SK-N-SH treated with all-trans-retinoic acid at 6 μM for 48 hours (cell line): ENCODE results near the gene CCDC87.
"Not testable (repeated sequence)": the region's sequence is repeated elsewhere in the genome, so short reads cannot be mapped to it uniquely, and the experiment has no call there.

Source experiments
- ATAC-seq: fragments of 200-7000 bp; cut with Tn5 transposase; 3 replicates; pipeline ENCODE4 v1.9.1; 2020; ENCODE audit warnings: mild to moderate bottlenecking, moderate library complexity
- ARNTL ChIP-seq: fragments of 450-650 bp; formaldehyde crosslinking; IDR thresholded peaks from 2 replicates; pipeline ENCODE4 v1.5.0; 2020; ENCODE audit warnings: low read depth, mild to moderate bottlenecking, moderate library complexity, borderline replicate concordance
- BACH2 ChIP-seq: fragments of 250-450 bp; sonication (Bioruptor Pico); IDR thresholded peaks from 2 replicates; pipeline ENCODE4 v1.9.0; 2021; ENCODE audit warnings: mild to moderate bottlenecking, borderline replicate concordance
- CSDC2 ChIP-seq: fragments of 250-450 bp; sonication (Bioruptor Pico); IDR thresholded peaks from 2 replicates; pipeline ENCODE4 v1.5.0; 2020; ENCODE audit warnings: mild to moderate bottlenecking, moderate library complexity
- ESRRG ChIP-seq: fragments of 250-450 bp; sonication (Bioruptor Pico); IDR thresholded peaks from 2 replicates; pipeline ENCODE4 v1.6.1; 2021; ENCODE audit warnings: mild to moderate bottlenecking
- GLIS3 ChIP-seq: fragments of 250-450 bp; sonication (Bioruptor Pico); IDR thresholded peaks from 2 replicates; pipeline ENCODE4 v1.5.0; 2020; ENCODE audit warnings: mild to moderate bottlenecking, moderate library complexity
- OSR1 ChIP-seq: fragments of 250-450 bp; sonication (Bioruptor Pico); IDR thresholded peaks from 2 replicates; pipeline ENCODE4 v1.8.0; 2022; ENCODE audit warnings: moderate library complexity, mild to moderate bottlenecking, inconsistent platforms
- PPARA ChIP-seq: fragments of 250-450 bp; sonication (Bioruptor Pico); IDR thresholded peaks from 2 replicates; pipeline ENCODE4 v1.5.0; 2020; ENCODE audit warnings: mild to moderate bottlenecking, borderline replicate concordance
- RARB ChIP-seq: fragments of 250-450 bp; sonication (Bioruptor Pico); IDR thresholded peaks from 2 replicates; pipeline ENCODE4 v1.8.0; 2021; ENCODE audit warnings: mild to moderate bottlenecking, moderate library complexity
- SNAI2 ChIP-seq: fragments of 250-450 bp; sonication (Bioruptor Pico); IDR thresholded peaks from 2 replicates; pipeline ENCODE4 v1.5.0; 2020; ENCODE audit warnings: mild to moderate bottlenecking, moderate library complexity
- TCF4 ChIP-seq: fragments of 250-450 bp; sonication (Bioruptor Pico); IDR thresholded peaks from 2 replicates; pipeline ENCODE4 v1.8.0; 2021; ENCODE audit warnings: mild to moderate bottlenecking, moderate library complexity, borderline replicate concordance
- TOX ChIP-seq: fragments of 250-450 bp; sonication (Bioruptor Pico); IDR thresholded peaks from 2 replicates; pipeline ENCODE4 v1.8.0; 2021; ENCODE audit warnings: mild to moderate bottlenecking, moderate library complexity, borderline replicate concordance
- ZC3H10 ChIP-seq: fragments of 250-450 bp; sonication (Bioruptor Pico); IDR thresholded peaks from 2 replicates; pipeline ENCODE4 v1.5.1; 2021; ENCODE audit warnings: mild to moderate bottlenecking, moderate library complexity
- ZFP3 ChIP-seq: fragments of 250-450 bp; sonication (Bioruptor Pico); IDR thresholded peaks from 2 replicates; pipeline ENCODE4 v1.5.0; 2020; ENCODE audit warnings: mild to moderate bottlenecking, moderate library complexity
- ZFP30 ChIP-seq: fragments of 450-650 bp; formaldehyde crosslinking; IDR thresholded peaks from 2 replicates; pipeline ENCODE4 v1.5.0; 2022; ENCODE audit warnings: mild to moderate bottlenecking, moderate library complexity
- ZNF565 ChIP-seq: fragments of 450-650 bp; formaldehyde crosslinking; conservative IDR thresholded peaks from 2 replicates; pipeline ENCODE4 v1.5.0; 2020; ENCODE audit warnings: low read depth, mild to moderate bottlenecking, moderate library complexity
- ZNF70 ChIP-seq: fragments of 450-650 bp; formaldehyde crosslinking; IDR thresholded peaks from 2 replicates; pipeline ENCODE4 v1.5.0; 2020; ENCODE audit warnings: mild to moderate bottlenecking, moderate library complexity
- TF ChIP-seq, protein P1 (sequence below): fragments of 250-450 bp; sonication (Bioruptor Pico); IDR thresholded peaks from 2 replicates; pipeline ENCODE4 v1.8.0; 2021; ENCODE audit warnings: low read depth, mild to moderate bottlenecking, moderate library complexity, borderline replicate concordance
- TF ChIP-seq, protein P2 (sequence below): fragments of 250-450 bp; sonication (Bioruptor Pico); IDR thresholded peaks from 2 replicates; pipeline ENCODE4 v1.5.1; 2021; ENCODE audit warnings: mild to moderate bottlenecking, moderate library complexity
- TF ChIP-seq, protein P3 (sequence below): fragments of 250-450 bp; sonication (Bioruptor Pico); IDR thresholded peaks from 2 replicates; pipeline ENCODE4 v1.5.1; 2020; ENCODE audit warnings: low read depth, mild to moderate bottlenecking, moderate library complexity
- TF ChIP-seq, protein P4 (sequence below): fragments of 250-450 bp; sonication (Bioruptor Pico); IDR thresholded peaks from 2 replicates; pipeline ENCODE4 v1.8.0; 2020; ENCODE audit warnings: mild to moderate bottlenecking, moderate library complexity, borderline replicate concordance
- TF ChIP-seq, protein P5 (sequence below): fragments of 250-450 bp; sonication (Bioruptor Pico); IDR thresholded peaks from 2 replicates; pipeline ENCODE4 v1.5.0; 2020; ENCODE audit warnings: mild to moderate bottlenecking, moderate library complexity

CCDC87 gene

DNA sequence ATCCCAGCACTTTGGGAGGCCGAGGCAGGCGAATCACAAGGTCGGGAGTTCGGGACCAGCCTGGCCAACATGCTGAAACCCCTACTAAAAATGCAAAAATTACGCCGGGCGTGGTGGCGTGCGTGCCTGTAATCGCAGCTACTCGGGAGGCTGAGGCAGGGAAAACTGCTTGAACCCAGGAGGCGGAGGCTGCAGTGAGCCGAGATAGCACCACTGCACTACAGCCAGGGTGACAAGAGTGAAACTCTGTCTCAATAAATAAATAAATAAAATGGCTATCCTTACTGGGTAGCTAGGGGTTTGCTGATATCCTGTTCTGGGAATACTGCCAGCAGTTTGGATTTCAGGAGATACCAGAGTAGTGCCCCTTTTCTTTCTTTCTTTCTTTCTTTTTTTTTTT lies 21.2 kb upstream of the CCDC87 start:
- TF ChIP-seq TCF4 (CRISPR knock-in tag) (no peak), GLIS3 (CRISPR knock-in tag) (no peak)

DNA sequence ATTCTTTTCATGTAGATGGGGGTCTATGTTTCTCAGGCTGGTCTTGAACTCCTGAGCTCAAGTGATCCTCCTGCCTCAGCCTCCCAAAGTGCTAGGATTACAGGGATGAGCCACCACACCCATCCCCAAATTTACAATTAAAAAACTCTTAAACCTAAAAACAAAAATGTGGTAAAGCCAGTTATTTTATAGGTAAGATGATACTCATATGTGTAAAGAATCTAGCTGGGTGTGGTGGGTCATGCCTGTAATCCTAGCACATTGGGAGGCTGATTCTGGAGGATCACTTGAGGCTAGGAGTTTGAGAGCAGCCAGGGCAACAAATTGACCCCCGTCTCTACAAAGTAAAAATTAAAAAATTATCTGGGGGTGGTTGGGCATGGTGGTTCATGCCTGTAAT lies 19.6 kb upstream of the CCDC87 start:
- no peak for ATAC-seq
- TF ChIP-seq ZNF565 (no peak), BACH2 (CRISPR knock-in tag) (no peak), TOX (CRISPR knock-in tag) (no peak), ZNF70 (CRISPR knock-in tag) (no peak), PPARA (CRISPR knock-in tag) (no peak), SNAI2 (CRISPR knock-in tag) (no peak), OSR1 (CRISPR knock-in tag) (no peak), CSDC2 (CRISPR knock-in tag) (no peak)

More for the DNA sequence above, 21.2 kb upstream of the CCDC87 start:
- ATAC-seq = no peak

DNA sequence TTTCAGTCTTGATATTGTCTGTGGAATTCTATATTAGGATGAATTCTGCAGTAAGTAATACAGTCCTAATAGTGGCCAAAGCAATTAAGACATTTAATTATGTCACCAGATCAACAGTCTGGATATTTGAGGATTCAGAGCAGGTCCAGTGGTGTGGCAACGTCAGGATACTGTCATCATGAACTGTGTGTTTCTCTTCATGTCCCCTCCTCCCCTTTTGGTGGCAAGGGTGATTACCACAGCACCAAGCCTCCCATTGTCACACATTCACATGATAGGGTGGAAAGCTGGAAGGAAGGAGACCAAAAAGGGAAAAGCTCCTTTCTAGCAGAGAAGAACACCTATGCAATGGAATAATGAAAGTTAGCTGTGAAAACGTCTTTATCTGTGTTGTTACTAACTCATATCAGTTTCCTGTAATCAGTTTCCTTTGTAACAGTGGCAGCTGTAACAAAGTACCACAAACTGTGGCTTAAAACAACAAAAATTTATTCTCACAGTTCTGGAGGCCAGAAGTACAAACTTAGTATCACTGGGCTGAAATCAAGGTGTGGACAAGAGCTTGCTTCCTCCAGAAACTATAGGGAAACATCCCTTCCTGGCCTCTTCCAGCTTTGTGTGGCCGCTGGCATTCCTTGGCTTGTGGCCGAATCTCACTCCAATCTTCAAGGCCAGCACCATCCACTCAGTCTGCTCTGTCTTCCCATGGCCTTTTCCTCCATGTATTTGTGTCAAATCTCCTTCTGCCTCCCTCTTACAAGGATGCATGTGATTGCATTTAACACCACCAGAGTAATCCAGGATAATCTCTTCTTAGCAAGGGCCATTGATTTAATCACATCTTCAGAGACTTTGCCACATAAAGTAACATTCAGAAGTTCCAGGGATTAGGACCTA lies 17.1 kb upstream of the CCDC87 start:
- no peak for ATAC-seq
- TF ChIP-seq, protein P1, sequence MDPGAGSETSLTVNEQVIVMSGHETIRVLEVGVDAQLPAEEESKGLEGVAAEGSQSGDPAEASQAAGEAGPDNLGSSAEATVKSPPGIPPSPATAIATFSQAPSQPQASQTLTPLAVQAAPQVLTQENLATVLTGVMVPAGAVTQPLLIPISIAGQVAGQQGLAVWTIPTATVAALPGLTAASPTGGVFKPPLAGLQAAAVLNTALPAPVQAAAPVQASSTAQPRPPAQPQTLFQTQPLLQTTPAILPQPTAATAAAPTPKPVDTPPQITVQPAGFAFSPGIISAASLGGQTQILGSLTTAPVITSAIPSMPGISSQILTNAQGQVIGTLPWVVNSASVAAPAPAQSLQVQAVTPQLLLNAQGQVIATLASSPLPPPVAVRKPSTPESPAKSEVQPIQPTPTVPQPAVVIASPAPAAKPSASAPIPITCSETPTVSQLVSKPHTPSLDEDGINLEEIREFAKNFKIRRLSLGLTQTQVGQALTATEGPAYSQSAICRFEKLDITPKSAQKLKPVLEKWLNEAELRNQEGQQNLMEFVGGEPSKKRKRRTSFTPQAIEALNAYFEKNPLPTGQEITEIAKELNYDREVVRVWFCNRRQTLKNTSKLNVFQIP (CRISPR knock-in tag) = no peak
- TF ChIP-seq TCF4 (CRISPR knock-in tag) (no peak), SNAI2 (CRISPR knock-in tag) (no peak), CSDC2 (CRISPR knock-in tag) (no peak), RARB (CRISPR knock-in tag) (no peak), ZFP30 (CRISPR knock-in tag) (no peak), ESRRG (CRISPR knock-in tag) (no peak), TOX (CRISPR knock-in tag) (no peak), BACH2 (CRISPR knock-in tag) (no peak), ZFP3 (CRISPR knock-in tag) (no peak), GLIS3 (CRISPR knock-in tag) (no peak), ARNTL (CRISPR knock-in tag) (no peak), ZC3H10 (no peak)
- TF ChIP-seq, protein P2, sequence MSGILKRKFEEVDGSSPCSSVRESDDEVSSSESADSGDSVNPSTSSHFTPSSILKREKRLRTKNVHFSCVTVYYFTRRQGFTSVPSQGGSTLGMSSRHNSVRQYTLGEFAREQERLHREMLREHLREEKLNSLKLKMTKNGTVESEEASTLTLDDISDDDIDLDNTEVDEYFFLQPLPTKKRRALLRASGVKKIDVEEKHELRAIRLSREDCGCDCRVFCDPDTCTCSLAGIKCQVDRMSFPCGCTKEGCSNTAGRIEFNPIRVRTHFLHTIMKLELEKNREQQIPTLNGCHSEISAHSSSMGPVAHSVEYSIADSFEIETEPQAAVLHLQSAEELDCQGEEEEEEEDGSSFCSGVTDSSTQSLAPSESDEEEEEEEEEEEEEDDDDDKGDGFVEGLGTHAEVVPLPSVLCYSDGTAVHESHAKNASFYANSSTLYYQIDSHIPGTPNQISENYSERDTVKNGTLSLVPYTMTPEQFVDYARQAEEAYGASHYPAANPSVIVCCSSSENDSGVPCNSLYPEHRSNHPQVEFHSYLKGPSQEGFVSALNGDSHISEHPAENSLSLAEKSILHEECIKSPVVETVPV (CRISPR knock-in tag) = no peak
- TF ChIP-seq, protein P3, sequence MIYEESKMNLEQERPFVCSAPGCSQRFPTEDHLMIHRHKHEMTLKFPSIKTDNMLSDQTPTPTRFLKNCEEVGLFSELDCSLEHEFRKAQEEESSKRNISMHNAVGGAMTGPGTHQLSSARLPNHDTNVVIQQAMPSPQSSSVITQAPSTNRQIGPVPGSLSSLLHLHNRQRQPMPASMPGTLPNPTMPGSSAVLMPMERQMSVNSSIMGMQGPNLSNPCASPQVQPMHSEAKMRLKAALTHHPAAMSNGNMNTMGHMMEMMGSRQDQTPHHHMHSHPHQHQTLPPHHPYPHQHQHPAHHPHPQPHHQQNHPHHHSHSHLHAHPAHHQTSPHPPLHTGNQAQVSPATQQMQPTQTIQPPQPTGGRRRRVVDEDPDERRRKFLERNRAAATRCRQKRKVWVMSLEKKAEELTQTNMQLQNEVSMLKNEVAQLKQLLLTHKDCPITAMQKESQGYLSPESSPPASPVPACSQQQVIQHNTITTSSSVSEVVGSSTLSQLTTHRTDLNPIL (CRISPR knock-in tag) = no peak
- TF ChIP-seq, protein P4, sequence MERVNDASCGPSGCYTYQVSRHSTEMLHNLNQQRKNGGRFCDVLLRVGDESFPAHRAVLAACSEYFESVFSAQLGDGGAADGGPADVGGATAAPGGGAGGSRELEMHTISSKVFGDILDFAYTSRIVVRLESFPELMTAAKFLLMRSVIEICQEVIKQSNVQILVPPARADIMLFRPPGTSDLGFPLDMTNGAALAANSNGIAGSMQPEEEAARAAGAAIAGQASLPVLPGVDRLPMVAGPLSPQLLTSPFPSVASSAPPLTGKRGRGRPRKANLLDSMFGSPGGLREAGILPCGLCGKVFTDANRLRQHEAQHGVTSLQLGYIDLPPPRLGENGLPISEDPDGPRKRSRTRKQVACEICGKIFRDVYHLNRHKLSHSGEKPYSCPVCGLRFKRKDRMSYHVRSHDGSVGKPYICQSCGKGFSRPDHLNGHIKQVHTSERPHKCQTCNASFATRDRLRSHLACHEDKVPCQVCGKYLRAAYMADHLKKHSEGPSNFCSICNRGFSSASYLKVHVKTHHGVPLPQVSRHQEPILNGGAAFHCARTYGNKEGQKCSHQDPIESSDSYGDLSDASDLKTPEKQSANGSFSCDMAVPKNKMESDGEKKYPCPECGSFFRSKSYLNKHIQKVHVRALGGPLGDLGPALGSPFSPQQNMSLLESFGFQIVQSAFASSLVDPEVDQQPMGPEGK = no peak

GRCh38 chr11:66607126-66607834 lies 14.4 kb upstream of the CCDC87 start:
- TF ChIP-seq, protein P5, sequence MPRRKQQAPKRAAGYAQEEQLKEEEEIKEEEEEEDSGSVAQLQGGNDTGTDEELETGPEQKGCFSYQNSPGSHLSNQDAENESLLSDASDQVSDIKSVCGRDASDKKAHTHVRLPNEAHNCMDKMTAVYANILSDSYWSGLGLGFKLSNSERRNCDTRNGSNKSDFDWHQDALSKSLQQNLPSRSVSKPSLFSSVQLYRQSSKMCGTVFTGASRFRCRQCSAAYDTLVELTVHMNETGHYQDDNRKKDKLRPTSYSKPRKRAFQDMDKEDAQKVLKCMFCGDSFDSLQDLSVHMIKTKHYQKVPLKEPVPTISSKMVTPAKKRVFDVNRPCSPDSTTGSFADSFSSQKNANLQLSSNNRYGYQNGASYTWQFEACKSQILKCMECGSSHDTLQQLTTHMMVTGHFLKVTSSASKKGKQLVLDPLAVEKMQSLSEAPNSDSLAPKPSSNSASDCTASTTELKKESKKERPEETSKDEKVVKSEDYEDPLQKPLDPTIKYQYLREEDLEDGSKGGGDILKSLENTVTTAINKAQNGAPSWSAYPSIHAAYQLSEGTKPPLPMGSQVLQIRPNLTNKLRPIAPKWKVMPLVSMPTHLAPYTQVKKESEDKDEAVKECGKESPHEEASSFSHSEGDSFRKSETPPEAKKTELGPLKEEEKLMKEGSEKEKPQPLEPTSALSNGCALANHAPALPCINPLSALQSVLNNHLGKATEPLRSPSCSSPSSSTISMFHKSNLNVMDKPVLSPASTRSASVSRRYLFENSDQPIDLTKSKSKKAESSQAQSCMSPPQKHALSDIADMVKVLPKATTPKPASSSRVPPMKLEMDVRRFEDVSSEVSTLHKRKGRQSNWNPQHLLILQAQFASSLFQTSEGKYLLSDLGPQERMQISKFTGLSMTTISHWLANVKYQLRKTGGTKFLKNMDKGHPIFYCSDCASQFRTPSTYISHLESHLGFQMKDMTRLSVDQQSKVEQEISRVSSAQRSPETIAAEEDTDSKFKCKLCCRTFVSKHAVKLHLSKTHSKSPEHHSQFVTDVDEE = no peak
- ATAC-seq = peak; percentile 34; the same call in 2 of the 3 replicates

DNA sequence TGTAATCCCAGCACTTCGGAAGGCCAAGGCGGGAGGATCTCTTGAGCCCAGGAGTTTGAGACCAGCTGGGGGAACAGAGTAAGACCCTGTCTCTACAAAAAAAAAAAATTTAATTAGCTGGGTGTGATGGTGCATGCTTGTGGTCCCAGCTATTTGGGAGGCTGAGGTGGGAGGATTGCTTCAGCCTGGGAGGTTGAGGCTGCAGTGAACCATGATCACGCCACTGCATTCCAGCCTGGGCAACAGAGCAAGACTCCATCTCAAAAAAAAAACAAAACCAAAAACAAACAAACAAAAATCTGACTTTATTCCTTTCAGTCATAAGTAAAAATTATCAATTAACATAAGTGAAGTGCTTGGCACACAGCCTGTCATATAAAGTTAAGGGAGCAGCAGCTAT lies 13.7 kb upstream of the CCDC87 start:
- not testable (repeated sequence) for ATAC-seq
